GM12874 (cell line): ENCODE results near the gene GALNTL6.

Experiments
- TF ChIP-seq, protein P1 (sequence below): IDR thresholded peaks from 2 replicates; pipeline ENCODE4 v1.5.1; 2011; ENCODE audit warnings: low read depth, mild to moderate bottlenecking, control low read depth, low read length, moderate library complexity; ENCODE audit not compliant: insufficient read depth

GALNTL6 gene

GRCh38 chr4:172845281-172845680 lies 1032.1 kb downstream of the GALNTL6 start:
- TF ChIP-seq, protein P1, sequence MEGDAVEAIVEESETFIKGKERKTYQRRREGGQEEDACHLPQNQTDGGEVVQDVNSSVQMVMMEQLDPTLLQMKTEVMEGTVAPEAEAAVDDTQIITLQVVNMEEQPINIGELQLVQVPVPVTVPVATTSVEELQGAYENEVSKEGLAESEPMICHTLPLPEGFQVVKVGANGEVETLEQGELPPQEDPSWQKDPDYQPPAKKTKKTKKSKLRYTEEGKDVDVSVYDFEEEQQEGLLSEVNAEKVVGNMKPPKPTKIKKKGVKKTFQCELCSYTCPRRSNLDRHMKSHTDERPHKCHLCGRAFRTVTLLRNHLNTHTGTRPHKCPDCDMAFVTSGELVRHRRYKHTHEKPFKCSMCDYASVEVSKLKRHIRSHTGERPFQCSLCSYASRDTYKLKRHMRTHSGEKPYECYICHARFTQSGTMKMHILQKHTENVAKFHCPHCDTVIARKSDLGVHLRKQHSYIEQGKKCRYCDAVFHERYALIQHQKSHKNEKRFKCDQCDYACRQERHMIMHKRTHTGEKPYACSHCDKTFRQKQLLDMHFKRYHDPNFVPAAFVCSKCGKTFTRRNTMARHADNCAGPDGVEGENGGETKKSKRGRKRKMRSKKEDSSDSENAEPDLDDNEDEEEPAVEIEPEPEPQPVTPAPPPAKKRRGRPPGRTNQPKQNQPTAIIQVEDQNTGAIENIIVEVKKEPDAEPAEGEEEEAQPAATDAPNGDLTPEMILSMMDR: no peak

- TF ChIP-seq, protein P1: no peak
Observed at GRCh38 chr4:172850838-172851237, 1037.6 kb downstream of the GALNTL6 start.

DNA sequence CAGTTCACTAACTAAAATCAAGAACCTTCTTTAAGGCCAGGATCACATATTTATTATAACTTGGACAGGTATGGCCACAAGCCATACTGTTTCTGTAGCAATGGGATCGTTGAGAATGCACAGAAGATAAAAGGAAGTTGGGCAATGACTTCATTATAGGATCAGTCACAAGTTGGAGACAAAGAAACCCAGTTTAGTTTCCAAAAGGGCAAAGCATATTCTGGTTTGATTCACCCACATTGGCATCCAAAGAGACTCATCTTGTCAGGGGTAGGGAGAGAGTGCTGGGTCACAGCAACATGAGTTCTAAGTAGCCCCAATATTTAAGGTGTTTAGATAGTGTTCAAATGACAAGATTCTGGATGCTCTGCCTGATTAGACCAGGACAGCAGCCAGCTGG lies 1038.3 kb downstream of the GALNTL6 start:
- TF ChIP-seq, protein P1: no peak

DNA sequence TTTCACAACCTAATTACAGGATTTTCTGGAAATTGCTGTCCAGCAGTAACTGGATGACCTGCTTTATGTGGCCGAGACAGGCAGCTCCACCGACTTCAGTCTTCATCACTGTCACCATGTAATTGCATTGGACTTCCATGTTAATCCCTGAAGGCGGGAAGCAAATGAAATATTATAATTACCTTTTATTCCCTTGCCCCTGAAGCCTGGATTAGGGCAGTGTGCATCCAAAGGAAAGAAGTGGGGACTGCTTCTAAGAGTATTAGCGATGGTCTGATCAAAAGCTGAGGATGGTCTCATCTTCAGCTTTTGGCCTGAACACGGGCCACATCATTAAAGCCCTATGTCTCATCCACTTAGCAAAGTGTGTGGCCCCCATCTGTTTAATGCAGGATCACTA lies 1043.8 kb downstream of the GALNTL6 start:
- TF ChIP-seq, protein P1: no peak

- TF ChIP-seq, protein P1: no peak
Observed at GRCh38 chr4:172858731-172859230, 1045.6 kb downstream of the GALNTL6 start.

DNA sequence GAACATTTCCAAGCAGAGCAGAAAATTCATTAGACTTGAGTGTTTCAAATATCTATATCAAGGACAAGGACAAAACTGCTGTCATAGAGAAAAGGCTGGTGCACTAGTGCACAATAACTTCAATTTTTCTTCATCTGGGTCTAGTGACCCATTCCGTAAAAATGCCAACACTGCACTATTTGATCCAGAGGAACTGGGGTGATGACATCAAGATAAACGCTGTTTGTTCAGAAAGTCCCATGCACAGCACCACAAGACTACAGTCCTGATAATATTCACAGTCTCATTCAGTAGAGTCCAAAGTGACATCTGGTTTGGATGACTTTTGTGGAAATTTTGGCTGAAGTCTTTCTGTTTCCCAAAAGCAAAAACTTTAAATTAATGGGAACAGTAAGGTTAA lies 1051.9 kb downstream of the GALNTL6 start:
- TF ChIP-seq, protein P1: no peak

- TF ChIP-seq, protein P1: no peak
Observed at GRCh38 chr4:172865531-172866127, 1052.4 kb downstream of the GALNTL6 start.
